T47D (cell line): Measurements from ENCODE around the gene RARRES2.
"Not testable (repeated sequence)": the region's sequence is repeated elsewhere in the genome, so short reads cannot be mapped to it uniquely, and the experiment has no call there.

Experiments
- DNase-seq, 2 experiments: peaks; one replicate each; pipeline versions ENCODE4 v3.0.0 to v3.0.0-alpha.2; 2011 to 2012; ENCODE audit warnings: low read depth in 1 of 2, low spot score in 1 of 2
- JUND ChIP-seq: IDR thresholded peaks from 2 replicates; pipeline ENCODE4 v1.6.1; 2012; ENCODE audit warnings: low read depth
- in situ Hi-C: cut with HindIII; loops from 2 replicates; pipeline ENCODE4 v1.10.0; 2016; ENCODE audit warnings: low sequenced_read_pairs, low pct_unique_long_range_greater_than_20kb

The RARRES2 gene

GRCh38 chr7:150341263-150342120, at the start of gene RARRES2:
Gene RARRES2 (minus strand): TSS chr7:150341629. CDS start chr7:150340609, 1,020 bp downstream.
- in situ Hi-C loops = no loop called here
- DNase-seq = no peak
- TF ChIP-seq JUND = no peak

- in situ Hi-C loops = no loop called here
- no peak for TF ChIP-seq JUND
Observed at GRCh38 chr7:150390205-150390604, 48.8 kb upstream of the RARRES2 start.

GRCh38 chr7:150389532-150389816, 48.0 kb upstream of the RARRES2 start:
- no peak for TF ChIP-seq JUND
- in situ Hi-C loops = no loop called here
- no peak for DNase-seq

More at GRCh38 chr7:150390205-150390604, 48.8 kb upstream of the RARRES2 start:
- no peak for DNase-seq

- no peak for DNase-seq
- in situ Hi-C loops = no loop called here
- TF ChIP-seq JUND = no peak
Observed at GRCh38 chr7:150388709-150389531, 47.5 kb upstream of the RARRES2 start.

- DNase-seq = no peak
- in situ Hi-C loops = no loop called here
- no peak for TF ChIP-seq JUND
Observed at GRCh38 chr7:150388306-150388705, 46.9 kb upstream of the RARRES2 start.

- in situ Hi-C loops, DNase-seq: not testable (repeated sequence)
Observed at GRCh38 chr7:150385884-150386283, 44.5 kb upstream of the RARRES2 start.

- in situ Hi-C loops = no loop called here
- TF ChIP-seq JUND = no peak
- no peak for DNase-seq
Observed at GRCh38 chr7:150385302-150385723, 43.9 kb upstream of the RARRES2 start.

GRCh38 chr7:150384406-150385301, 43.2 kb upstream of the RARRES2 start:
- no peak for TF ChIP-seq JUND
- in situ Hi-C loops = no loop called here
- no peak for DNase-seq

GRCh38 chr7:150383710-150384397, 42.4 kb upstream of the RARRES2 start:
- in situ Hi-C loops = no loop called here
- no peak for DNase-seq
- TF ChIP-seq JUND = no peak

- no peak for TF ChIP-seq JUND
- in situ Hi-C loops = no loop called here
- no peak for DNase-seq
Observed at GRCh38 chr7:150382844-150383225, 41.4 kb upstream of the RARRES2 start.

GRCh38 chr7:150382123-150382843, 40.9 kb upstream of the RARRES2 start:
- TF ChIP-seq JUND = no peak
- DNase-seq = no peak
- in situ Hi-C loops = no loop called here
